Measurements from ENCODE around the gene IL36RN. TPM values are rescaled to one million over a fixed set of nuclear protein-coding genes. Genes with fewer than 3 reads are reported as not detected.

The IL36RN gene
- total and polyA plus RNA-seq, 2 donors from 2014 or later: not detected

GRCh38 chr2:113104054-113104611 is 45.1 kb downstream of the IL36RN start:
- no peak for TF ChIP-seq CTCF (IDR thresholded peaks at IDR 0.05; ENCODE audit: borderline replicate concordance, extremely low read depth, insufficient read depth)
- Histone ChIP-seq H3K27me3 (ENCODE audit: control insufficient read depth, insufficient read depth, low read length) (no peaks in the 10 kb centered on the region), H3K27ac (ENCODE audit: low read depth in 2 of 2, low read length in 2 of 2) (no peak overlapping the region), H3K4me1 (ENCODE audit: control insufficient read depth in 2 of 3, insufficient read depth in 2 of 3, low read depth in 1 of 3, low read length in 3 of 3) (no peaks in the 10 kb centered on the region), H3K9ac (ENCODE audit: low read length in 3 of 3) (no peak overlapping the region), H3K36me3 (ENCODE audit: control insufficient read depth in 2 of 3, insufficient read depth in 3 of 3, low read length in 3 of 3) (no peaks in the 10 kb centered on the region), H3K9me3 (ENCODE audit: control insufficient read depth in 2 of 3, insufficient read depth in 1 of 3, low read length in 3 of 3) (no peaks in the 10 kb centered on the region), H3K4me3 (ENCODE audit: low read length in 3 of 3) (no peak overlapping the region)
- FAIRE-seq (no peak), DNase-seq (no peak)
- intact Hi-C loops (cut with DNase I): no loop called here

DNA sequence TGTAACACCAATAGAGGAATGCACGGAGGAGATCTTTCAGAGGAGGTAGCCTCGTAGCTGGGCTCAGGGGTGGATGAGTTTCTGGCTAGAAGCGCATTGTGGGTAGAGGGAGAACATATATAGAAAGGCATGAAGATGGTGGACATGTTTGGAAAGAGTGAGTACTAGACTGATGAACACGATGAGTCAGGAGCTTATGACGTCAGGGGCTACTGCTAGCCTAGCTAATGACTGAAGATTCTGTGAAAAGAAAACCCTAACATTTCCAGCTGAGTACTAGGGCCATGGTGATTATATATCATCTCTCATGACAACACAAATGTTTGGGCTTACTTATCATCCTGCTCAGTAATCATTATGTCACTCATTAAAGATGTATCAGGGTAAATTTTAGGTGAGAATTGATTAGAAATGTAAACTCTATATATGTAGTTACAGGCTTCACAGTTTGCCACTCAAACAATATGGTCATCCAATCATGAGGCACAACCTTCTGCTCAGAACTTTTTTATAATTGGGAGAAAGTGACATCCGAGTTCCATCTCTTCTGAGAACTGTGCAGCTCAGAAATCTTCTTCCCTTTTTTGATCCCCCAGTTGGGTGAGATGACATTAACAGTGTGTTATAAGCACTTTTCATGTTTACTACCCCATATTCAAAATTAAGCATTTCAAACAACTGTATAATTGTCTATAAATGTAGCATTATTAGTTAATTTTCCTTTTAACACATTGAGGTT is 46.2 kb downstream of the IL36RN start:
- Histone ChIP-seq H3K4me1 (ENCODE audit: control insufficient read depth in 2 of 3, insufficient read depth in 2 of 3, low read depth in 1 of 3, low read length in 3 of 3) (no peaks in the 10 kb centered on the region), H3K27ac (ENCODE audit: low read depth in 2 of 2, low read length in 2 of 2) (no peak overlapping the region), H3K9me3 (ENCODE audit: control insufficient read depth in 2 of 3, insufficient read depth in 1 of 3, low read length in 3 of 3) (no peaks in the 10 kb centered on the region), H3K9ac (ENCODE audit: low read length in 3 of 3) (no peak overlapping the region), H3K4me3 (ENCODE audit: low read length in 3 of 3) (no peak overlapping the region), H3K36me3 (ENCODE audit: control insufficient read depth in 2 of 3, insufficient read depth in 3 of 3, low read length in 3 of 3) (no peaks in the 10 kb centered on the region), H3K27me3 (ENCODE audit: control insufficient read depth, insufficient read depth, low read length) (no peaks in the 10 kb centered on the region)
- FAIRE-seq: no peak
- no peak for DNase-seq
- TF ChIP-seq CTCF (IDR thresholded peaks at IDR 0.05; ENCODE audit: borderline replicate concordance, extremely low read depth, insufficient read depth): no peak
- intact Hi-C loops (cut with DNase I): no loop called here

- H3K27me3 ChIP-seq (ENCODE audit: control insufficient read depth, insufficient read depth, low read length): no peaks in the 10 kb centered on the region
- FAIRE-seq (no peak), DNase-seq (no peak)
- H3K36me3 ChIP-seq (ENCODE audit: control insufficient read depth in 2 of 3, insufficient read depth in 3 of 3, low read length in 3 of 3): no peaks in the 10 kb centered on the region
- TF ChIP-seq CTCF (IDR thresholded peaks at IDR 0.05; ENCODE audit: borderline replicate concordance, extremely low read depth, insufficient read depth): no peak
- no peak overlapping the region for H3K4me3 ChIP-seq (ENCODE audit: low read length in 3 of 3)
- no peaks in the 10 kb centered on the region for H3K4me1 ChIP-seq (ENCODE audit: control insufficient read depth in 2 of 3, insufficient read depth in 2 of 3, low read depth in 1 of 3, low read length in 3 of 3)
- H3K27ac ChIP-seq (ENCODE audit: low read depth in 2 of 2, low read length in 2 of 2): no peak overlapping the region
- H3K9me3 ChIP-seq (ENCODE audit: control insufficient read depth in 2 of 3, insufficient read depth in 1 of 3, low read length in 3 of 3): no peaks in the 10 kb centered on the region
- intact Hi-C loops (cut with DNase I): no loop called here
- no peak overlapping the region for H3K9ac ChIP-seq (ENCODE audit: low read length in 3 of 3)
Measured at GRCh38 chr2:113111121-113111520, 52.1 kb downstream of the IL36RN start.
